GM20431 (cell line): ENCODE data around the gene OTUD3.

ENCODE experiments used
- in situ Hi-C: fragments of 300-500 bp; cut with MseI, MboI; formaldehyde crosslinking; loops from one replicate; pipeline ENCODE4 v1.15.0; 2020; ENCODE audit warnings: low sequenced_read_pairs; ENCODE audit not compliant: unreplicated experiment

The OTUD3 gene

DNA sequence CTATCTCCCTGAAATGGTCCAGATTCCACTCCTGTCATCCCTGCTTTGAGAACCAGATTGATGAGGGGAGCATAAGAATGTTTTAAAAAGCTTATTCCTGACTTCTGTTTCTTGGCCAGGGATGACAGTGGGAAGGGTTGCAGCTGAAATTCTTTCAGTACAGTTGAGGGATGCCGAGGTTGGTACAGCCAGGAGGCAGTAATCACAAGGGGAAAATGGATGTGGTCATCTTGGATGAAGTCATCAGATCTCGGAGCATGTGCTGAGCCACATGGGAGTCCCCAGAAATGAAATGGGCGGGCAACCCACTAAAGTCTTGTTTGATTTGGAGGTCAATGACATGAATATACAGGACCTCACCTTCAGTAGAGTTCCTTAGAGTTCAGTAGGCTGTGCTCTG lies 59.9 kb downstream of the OTUD3 start:
- in situ Hi-C loops, result no loop called here

DNA sequence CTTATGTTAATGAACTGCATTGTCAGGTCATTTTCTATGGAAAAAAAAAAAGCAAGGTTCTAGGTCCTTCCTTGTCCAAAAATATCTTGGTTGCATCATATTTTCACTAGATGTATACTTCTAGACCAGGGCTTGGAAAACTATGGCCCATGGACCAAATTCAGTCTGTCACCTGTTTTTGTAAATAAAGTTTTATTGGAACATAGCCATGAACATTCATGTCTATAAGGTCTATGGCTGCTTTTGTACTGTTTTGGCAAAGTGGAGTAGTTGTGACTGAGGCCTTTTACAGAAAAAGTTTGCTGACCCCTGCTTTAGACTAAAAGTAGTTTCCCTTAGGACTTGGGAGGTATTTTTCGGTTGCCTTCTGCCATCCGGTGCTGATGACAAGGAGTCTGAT lies 60.5 kb downstream of the OTUD3 start:
- in situ Hi-C loops, result no loop called here

DNA sequence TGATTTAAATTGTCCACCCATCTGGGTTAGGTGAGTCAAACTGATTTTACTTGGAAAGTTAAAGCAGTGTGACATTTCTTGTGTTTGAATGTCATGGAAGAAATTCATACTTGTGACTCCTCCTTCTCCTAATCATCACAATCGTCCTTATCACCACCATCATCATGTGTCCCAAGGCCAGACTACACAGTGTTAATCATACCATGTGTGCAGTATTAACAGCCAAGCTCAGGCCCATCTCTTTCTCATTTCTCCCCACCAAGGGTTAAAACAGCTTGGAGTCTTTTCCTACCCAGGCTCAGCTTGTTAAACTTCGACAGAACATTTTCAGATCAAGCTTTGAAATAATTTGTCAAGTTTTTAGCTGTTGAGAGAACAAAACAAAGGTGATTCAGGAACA lies 63.7 kb downstream of the OTUD3 start:
- in situ Hi-C loops, result no loop called here

DNA sequence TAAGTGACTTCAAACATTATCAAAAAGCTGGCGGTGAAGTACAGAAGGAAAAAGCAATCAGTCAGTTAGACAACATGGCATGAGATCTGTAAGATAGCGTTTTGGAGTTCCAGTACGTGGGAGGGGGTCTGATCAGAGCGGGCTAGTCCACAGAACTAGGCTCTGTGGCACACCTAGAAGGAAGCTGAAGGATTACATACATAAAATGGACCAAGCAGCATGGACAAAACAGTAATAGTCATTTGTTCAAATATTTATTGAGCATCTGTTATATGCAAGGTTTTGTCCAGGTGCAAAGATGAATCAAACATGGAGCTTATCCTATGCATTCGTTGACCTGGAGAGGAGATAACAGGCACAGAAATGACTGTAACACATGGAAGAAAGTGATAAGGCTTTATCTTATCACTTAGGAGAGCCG lies 64.1 kb downstream of the OTUD3 start:
- in situ Hi-C loops, result no loop called here

DNA sequence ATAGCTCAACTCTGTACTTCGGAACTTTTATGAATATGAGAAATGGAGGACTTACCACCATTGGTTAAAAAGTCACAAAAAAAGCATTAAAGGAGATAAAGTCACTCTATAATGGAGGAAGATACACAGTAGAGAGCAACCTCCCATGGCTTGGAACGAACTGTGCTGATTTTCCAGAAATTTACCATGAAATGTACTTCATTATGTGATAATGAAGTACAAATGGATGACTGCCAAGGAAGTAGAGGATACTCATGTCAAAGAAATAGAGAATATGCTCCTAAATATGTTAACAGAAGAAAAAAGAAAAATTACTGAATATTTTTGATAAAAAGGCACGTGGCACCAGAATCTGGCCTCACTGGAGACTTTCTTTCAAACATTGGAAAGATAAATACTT lies 64.8 kb downstream of the OTUD3 start:
- in situ Hi-C loops, result no loop called here

DNA sequence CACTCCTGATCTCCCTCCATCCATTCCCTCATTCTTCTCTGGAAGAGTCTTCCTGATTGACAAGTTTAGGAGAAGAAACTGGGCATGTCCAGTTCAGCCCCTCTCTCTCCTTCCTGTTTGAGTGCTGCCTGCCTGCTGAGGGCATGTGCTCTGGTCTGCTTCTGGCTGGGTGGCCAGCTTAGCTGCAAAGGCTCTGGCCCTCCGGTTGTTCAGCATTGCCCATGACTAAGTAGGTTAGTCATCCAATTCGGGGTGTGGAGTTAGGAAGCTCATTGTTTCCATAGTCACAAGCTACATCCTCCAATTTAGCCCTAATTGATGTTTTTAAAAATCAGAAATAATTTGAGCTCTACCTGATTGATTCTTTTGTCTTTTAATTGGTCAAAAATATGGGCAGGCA lies 66.8 kb downstream of the OTUD3 start:
- in situ Hi-C loops, result no loop called here

DNA sequence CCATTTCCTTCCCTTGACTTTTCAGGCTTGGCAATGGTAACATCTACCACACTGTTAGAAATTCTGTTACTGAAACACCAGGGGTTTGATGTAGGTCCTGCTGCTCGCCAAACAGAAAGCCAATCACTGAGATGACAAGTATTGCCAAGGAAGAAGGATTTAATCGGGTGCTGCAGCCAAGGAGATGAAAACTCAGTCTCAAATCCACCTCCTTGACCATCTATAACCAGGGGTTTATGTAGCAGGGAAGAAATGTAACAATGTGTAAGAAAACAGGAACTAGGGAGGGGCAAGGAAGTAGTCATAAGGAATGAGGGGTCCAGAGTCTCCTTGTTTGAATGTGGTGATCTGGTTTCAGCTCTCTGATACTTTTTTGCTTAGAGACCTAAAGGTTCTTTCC lies 71.9 kb downstream of the OTUD3 start:
- in situ Hi-C loops, result no loop called here

DNA sequence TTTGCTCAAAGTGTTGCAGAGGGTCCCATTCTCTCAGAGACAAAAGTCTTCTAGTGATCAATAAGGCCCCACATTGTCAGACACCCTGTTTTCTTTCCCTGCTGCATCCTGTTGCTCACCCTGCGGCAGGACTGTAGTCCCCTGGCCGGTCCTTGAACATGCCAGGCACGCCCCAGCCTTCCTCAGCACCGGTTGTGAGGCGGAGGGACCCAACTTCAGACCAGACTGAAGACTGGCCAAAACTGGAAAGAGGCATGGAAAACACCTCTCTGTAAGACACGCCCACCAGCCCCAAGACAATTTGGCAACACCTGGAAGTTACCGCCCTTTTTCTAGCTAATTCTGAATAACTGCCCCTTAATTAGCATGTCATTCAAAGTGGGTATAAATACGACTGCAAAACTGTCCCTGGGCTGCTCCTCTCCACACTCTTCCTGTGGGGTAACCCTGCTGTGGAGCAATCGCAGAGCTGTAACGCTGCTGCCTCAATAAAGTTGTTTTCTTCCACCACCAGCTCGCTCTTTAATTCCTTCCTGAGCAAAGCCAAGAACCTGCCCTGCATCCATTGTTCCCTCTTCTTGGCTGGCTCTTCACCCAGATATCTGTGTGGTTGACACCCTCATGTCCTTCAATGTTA lies 73.5 kb downstream of the OTUD3 start:
- in situ Hi-C loops, result no loop called here

DNA sequence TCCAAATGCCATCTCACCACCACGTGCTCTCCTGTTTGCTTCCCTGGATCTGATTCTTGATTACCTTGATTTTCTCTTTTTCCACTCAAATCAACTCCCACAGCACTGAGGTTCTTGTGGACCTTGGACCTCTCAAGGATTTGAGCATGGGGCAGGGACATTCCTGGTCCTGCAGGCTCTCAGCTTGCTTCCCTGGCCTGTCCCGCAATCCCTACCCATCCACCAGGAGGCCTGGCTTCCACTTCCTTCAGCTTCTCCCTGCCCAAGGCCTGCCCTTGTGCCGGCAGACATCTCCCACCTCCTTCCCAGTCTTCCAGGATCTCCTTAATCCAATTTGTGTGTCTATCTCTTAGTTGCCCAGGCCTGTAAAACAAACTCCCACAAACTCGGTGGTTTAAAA lies 75.6 kb downstream of the OTUD3 start:
- in situ Hi-C loops, result no loop called here

DNA sequence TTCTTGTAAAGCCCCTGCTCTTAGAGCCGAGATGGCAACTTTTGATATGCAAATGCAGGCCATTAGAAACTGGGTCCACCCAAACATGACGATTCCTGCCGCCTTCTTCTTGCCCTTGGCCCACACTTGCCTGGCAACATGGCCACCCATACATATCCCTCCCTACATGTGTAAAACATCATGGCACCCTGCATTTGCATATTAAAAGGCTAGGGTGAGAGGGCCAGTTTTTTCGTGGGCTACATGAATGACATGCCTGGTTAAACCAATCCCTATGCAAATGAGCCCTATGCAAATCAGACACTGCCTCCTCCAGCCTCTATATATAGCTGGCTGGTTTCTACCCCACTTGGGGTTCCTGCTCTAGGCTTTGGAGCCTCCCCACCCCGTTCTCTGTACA lies 78.4 kb downstream of the OTUD3 start:
- in situ Hi-C loops, result no loop called here
